Neutrophil (primary cell): Measurements from ENCODE around the gene LAPTM5.

Source experiments
- H3K27ac ChIP-seq: fragments of 200-600 bp; sonication (generic); 2 replicates; pipeline ENCODE4 v1.5.1; 2016; ENCODE audit warnings: mild to moderate bottlenecking, moderate library complexity
- H3K27me3 ChIP-seq: fragments of 200-600 bp; sonication (generic); 2 replicates; pipeline ENCODE4 v1.6.0; 2016; ENCODE audit warnings: mild to moderate bottlenecking
- H3K36me3 ChIP-seq: fragments of 200-600 bp; sonication (generic); 2 replicates; pipeline ENCODE4 v1.5.1; 2017
- H3K4me1 ChIP-seq, 2 experiments: fragments of 200-600 bp in 1 of 2; sonication (generic) in 1 of 2; 1 replicate in 1 of 2; 2 replicates in 1 of 2; pipeline versions ENCODE4 v1.5.1 to v1.6.1; 2013 to 2016; ENCODE audit warnings: low read depth in 1 of 2, low read length in 1 of 2, mild to moderate bottlenecking in 1 of 2, moderate library complexity in 1 of 2; ENCODE audit not compliant: control insufficient read depth in 1 of 2, insufficient read depth in 1 of 2
- H3K4me3 ChIP-seq, 2 experiments: fragments of 200-600 bp in 1 of 2; sonication (generic) in 1 of 2; 1 replicate in 1 of 2; 2 replicates in 1 of 2; pipeline ENCODE4 v1.5.1; 2013 to 2016; ENCODE audit warnings: low read depth in 1 of 2, low read length in 1 of 2, mild to moderate bottlenecking in 1 of 2, moderate library complexity in 1 of 2
- H3K9me3 ChIP-seq: fragments of 200-600 bp; sonication (generic); 2 replicates; pipeline ENCODE4 v1.5.1; 2016
- CTCF ChIP-seq: fragments of 200-600 bp; sonication (generic); IDR thresholded peaks from 2 replicates; pipeline ENCODE4 v1.5.1; 2016; ENCODE audit warnings: antibody characterized with exemption

The LAPTM5 gene

GRCh38 chr1:30745156-30745833, 12.3 kb downstream of the LAPTM5 start:
- TF ChIP-seq CTCF: no peak
- H3K4me3 ChIP-seq: peak overlapping the region in 1 of 2 experiments; percentile 13
- peak overlapping the region; percentile 100 for H3K27ac ChIP-seq
- peaks cover 96% of the 10 kb centered on the region for H3K36me3 ChIP-seq
- H3K4me1 ChIP-seq: peaks cover 98 to 99% of the 10 kb centered on the region in 2 experiments
- H3K27me3 ChIP-seq: no peaks in the 10 kb centered on the region
- no peaks in the 10 kb centered on the region for H3K9me3 ChIP-seq

- H3K9me3 ChIP-seq: no peaks in the 10 kb centered on the region
- peaks cover 87 to 93% of the 10 kb centered on the region in 2 experiments for H3K4me1 ChIP-seq
- no peaks in the 10 kb centered on the region for H3K27me3 ChIP-seq
- peak overlapping the region in 1 of 2 experiments; percentile 4 for H3K4me3 ChIP-seq
- peak overlapping the region; percentile 100 for H3K27ac ChIP-seq
- TF ChIP-seq CTCF: no peak
- peaks cover 96% of the 10 kb centered on the region for H3K36me3 ChIP-seq
Observed at GRCh38 chr1:30744060-30744756, 13.4 kb downstream of the LAPTM5 start.

- Histone ChIP-seq H3K9me3 (no peaks in the 10 kb centered on the region), H3K4me3 (peak overlapping the region in 1 of 2 experiments; percentile 4), H3K27me3 (no peaks in the 10 kb centered on the region), H3K4me1 (peaks cover 81 to 92% of the 10 kb centered on the region in 2 experiments), H3K36me3 (peaks cover 96% of the 10 kb centered on the region), H3K27ac (peak overlapping the region; percentile 100)
- TF ChIP-seq CTCF: no peak
Observed at GRCh38 chr1:30743584-30744059, 14.0 kb downstream of the LAPTM5 start.

GRCh38 chr1:30742963-30743559, 14.5 kb downstream of the LAPTM5 start:
- H3K4me3 ChIP-seq: no peak overlapping the region
- H3K9me3 ChIP-seq: no peaks in the 10 kb centered on the region
- H3K36me3 ChIP-seq: peaks cover 96% of the 10 kb centered on the region
- H3K4me1 ChIP-seq: peaks cover 76 to 92% of the 10 kb centered on the region in 2 experiments
- no peak for TF ChIP-seq CTCF
- no peaks in the 10 kb centered on the region for H3K27me3 ChIP-seq
- H3K27ac ChIP-seq: peak overlapping the region; percentile 100

- no peak for TF ChIP-seq CTCF
- H3K27ac ChIP-seq: peak overlapping the region; percentile 100
- H3K27me3 ChIP-seq: no peaks in the 10 kb centered on the region
- H3K4me3 ChIP-seq: no peak overlapping the region
- H3K4me1 ChIP-seq: peaks cover 69 to 87% of the 10 kb centered on the region in 2 experiments
- peaks cover 4% of the 10 kb centered on the region for H3K9me3 ChIP-seq
- H3K36me3 ChIP-seq: peaks cover 96% of the 10 kb centered on the region
Observed at GRCh38 chr1:30742300-30742962, 15.1 kb downstream of the LAPTM5 start.
